SU-DHL-6 (cell line): ENCODE results near the gene HOXC4.

Experiments
- H2AFZ ChIP-seq: fragments of 200-600 bp; sonication (generic); 2 replicates; pipeline ENCODE4 v1.6.1; 2014; ENCODE audit warnings: low read depth, mild to moderate bottlenecking, moderate library complexity, mixed read lengths, antibody characterized with exemption, low read length; ENCODE audit not compliant: severe bottlenecking
- H3F3A ChIP-seq: fragments of 200-600 bp; shearing (Covaris generic); 2 replicates; pipeline ENCODE4 v1.6.0; 2016; ENCODE audit warnings: antibody characterized with exemption, mild to moderate bottlenecking; ENCODE audit not compliant: insufficient read depth
- H3K27ac ChIP-seq: fragments of 200-600 bp; sonication (generic); 2 replicates; pipeline ENCODE4 v1.5.1; 2016; ENCODE audit warnings: low read depth, mild to moderate bottlenecking, low read length, moderate library complexity, mixed read lengths
- H3K27me3 ChIP-seq: fragments of 200-600 bp; sonication (generic), shearing (Covaris generic); 2 replicates; pipeline ENCODE4 v1.6.0; 2014; ENCODE audit warnings: mild to moderate bottlenecking, low read length
- H3K36me3 ChIP-seq: fragments of 200-600 bp; sonication (generic); 2 replicates; pipeline ENCODE4 v1.6.1; 2014; ENCODE audit warnings: mild to moderate bottlenecking, low read length, mixed read lengths
- H3K4me2 ChIP-seq: fragments of 300-600, 200-600 bp; shearing (Covaris generic), sonication (generic); 2 replicates; pipeline ENCODE4 v1.6.0; 2014; ENCODE audit warnings: low read length, low read depth, mild to moderate bottlenecking; ENCODE audit not compliant: poor library complexity, severe bottlenecking
- H3K4me3 ChIP-seq: fragments of 200-600 bp; sonication (generic); 2 replicates; pipeline ENCODE4 v1.5.1; 2014; ENCODE audit warnings: antibody characterized with exemption, low read length, mild to moderate bottlenecking, mixed read lengths; ENCODE audit not compliant: insufficient read depth, poor library complexity, severe bottlenecking
- H3K79me2 ChIP-seq: fragments of 200-600 bp; sonication (generic); 2 replicates; pipeline ENCODE4 v1.6.1; 2014; ENCODE audit warnings: mild to moderate bottlenecking, low read length, moderate library complexity; ENCODE audit not compliant: insufficient read depth
- H3K9ac ChIP-seq: fragments of 200-600 bp; sonication (generic); 2 replicates; pipeline ENCODE4 v1.7.0; 2014; ENCODE audit warnings: mild to moderate bottlenecking, low read length
- H3K9me2 ChIP-seq: fragments of 200-600 bp; sonication (generic); replicated peaks from 2 replicates; pipeline ENCODE4 v1.6.1; 2014; ENCODE audit warnings: low read length; ENCODE audit not compliant: insufficient read depth
- H3K9me3 ChIP-seq: fragments of 200-600 bp; sonication (generic); 2 replicates; pipeline ENCODE4 v1.6.1; 2014; ENCODE audit warnings: low read length, mixed read lengths; ENCODE audit not compliant: insufficient read depth
- H4K20me1 ChIP-seq: fragments of 200-600 bp; sonication (generic); 2 replicates; pipeline ENCODE4 v1.6.1; 2014; ENCODE audit warnings: low read depth, mild to moderate bottlenecking, antibody characterized with exemption, low read length, moderate library complexity, mixed read lengths
- EZH2phosphoT487 ChIP-seq: fragments of 200-600 bp; sonication (generic), shearing (Covaris generic); conservative IDR thresholded peaks from 2 replicates; pipeline ENCODE4 v1.6.1; 2018; ENCODE audit warnings: mild to moderate bottlenecking, antibody characterized with exemption, low read length, moderate library complexity, mixed read lengths
- TF ChIP-seq, protein P1 (sequence below): fragments of 200-600 bp; sonication (generic); IDR thresholded peaks from one replicate; pipeline ENCODE4 v1.5.1; 2017; ENCODE audit warnings: antibody characterized with exemption, mild to moderate bottlenecking, low read length, moderate library complexity; ENCODE audit not compliant: insufficient read depth, poor library complexity, severe bottlenecking

Gene HOXC4

DNA sequence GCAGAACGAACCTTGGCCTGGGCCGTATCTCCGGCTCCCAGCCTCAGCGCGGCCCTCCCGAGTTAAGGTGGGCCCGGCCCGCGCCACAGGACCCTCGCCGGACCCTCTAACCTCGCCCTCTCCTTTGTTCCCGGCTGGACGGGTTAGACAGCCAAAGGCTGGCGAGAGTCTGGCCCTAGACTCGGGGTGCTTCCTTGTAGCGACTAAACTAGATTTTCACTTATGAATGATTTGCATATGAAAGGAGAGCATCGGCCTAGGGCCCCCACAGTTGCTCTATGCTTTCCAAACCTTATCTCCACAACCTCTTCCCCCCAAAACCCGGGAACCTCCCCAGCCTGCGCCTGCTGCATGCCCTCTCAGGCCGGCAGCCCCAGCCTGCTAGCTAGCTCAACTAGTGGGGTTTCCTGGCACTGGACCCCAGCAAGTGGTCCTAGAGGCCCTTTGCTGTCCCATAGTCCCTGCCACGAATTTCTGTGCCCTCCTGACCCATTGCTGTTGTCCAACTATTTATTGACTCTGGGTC is 18.8 kb upstream of the HOXC4 start:
- no peaks in the 10 kb centered on the region for H3K27me3 ChIP-seq
- H3K4me2 ChIP-seq = no peak overlapping the region
- H3K9me3 ChIP-seq = no peaks in the 10 kb centered on the region
- H3K27ac ChIP-seq = no peak overlapping the region
- H3K4me3 ChIP-seq = no peak overlapping the region
- no peaks in the 10 kb centered on the region for H3K36me3 ChIP-seq
- no peak overlapping the region for H2AFZ ChIP-seq
- H3F3A ChIP-seq = no peaks in the 10 kb centered on the region
- TF ChIP-seq EZH2phosphoT487 = no peak
- TF ChIP-seq, protein P1, sequence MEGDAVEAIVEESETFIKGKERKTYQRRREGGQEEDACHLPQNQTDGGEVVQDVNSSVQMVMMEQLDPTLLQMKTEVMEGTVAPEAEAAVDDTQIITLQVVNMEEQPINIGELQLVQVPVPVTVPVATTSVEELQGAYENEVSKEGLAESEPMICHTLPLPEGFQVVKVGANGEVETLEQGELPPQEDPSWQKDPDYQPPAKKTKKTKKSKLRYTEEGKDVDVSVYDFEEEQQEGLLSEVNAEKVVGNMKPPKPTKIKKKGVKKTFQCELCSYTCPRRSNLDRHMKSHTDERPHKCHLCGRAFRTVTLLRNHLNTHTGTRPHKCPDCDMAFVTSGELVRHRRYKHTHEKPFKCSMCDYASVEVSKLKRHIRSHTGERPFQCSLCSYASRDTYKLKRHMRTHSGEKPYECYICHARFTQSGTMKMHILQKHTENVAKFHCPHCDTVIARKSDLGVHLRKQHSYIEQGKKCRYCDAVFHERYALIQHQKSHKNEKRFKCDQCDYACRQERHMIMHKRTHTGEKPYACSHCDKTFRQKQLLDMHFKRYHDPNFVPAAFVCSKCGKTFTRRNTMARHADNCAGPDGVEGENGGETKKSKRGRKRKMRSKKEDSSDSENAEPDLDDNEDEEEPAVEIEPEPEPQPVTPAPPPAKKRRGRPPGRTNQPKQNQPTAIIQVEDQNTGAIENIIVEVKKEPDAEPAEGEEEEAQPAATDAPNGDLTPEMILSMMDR = no peak
- no peaks in the 10 kb centered on the region for H3K79me2 ChIP-seq
- no peak overlapping the region for H3K9ac ChIP-seq
- no peaks in the 10 kb centered on the region for H4K20me1 ChIP-seq
- H3K9me2 ChIP-seq = no peaks in the 10 kb centered on the region

DNA sequence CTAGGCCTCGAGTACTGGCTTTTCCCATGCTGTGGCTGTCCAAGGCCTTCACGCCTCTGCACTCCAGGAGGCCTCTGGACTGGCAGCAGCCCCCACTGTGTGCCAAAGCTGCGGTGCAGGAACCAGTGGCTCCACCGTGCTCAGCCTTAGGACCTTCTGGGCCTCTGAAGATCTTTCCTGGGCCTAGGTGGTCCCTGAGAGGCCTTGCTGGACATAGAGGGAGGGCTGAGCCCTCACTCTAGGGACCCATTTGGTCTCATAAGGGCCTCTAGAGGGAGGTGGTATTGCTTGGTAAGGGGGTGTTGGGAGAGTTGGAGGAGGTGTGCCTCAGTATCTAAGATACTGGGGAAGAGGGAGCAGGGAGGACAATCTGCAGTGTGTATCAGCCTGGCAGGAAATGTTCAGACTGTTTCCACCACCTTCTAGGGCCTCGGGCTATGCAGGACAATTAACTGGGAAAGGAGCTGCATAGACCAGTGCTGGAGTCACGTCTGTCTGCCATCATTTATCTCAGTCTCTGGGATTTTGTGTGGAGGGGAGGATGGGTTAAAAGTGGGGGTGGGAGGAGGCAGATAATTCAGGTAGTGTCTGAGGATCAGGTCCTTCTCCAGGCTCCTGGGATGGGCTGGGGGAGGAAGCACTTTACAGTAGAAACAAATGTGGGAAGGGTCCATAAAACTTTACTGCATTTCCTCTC is 17.9 kb upstream of the HOXC4 start:
- Histone ChIP-seq H3K4me3 (no peak overlapping the region), H3K27me3 (no peaks in the 10 kb centered on the region), H3K36me3 (no peaks in the 10 kb centered on the region), H3K9me3 (no peaks in the 10 kb centered on the region), H3F3A (no peaks in the 10 kb centered on the region), H3K79me2 (no peaks in the 10 kb centered on the region), H2AFZ (no peak overlapping the region), H3K9ac (no peak overlapping the region), H3K27ac (no peak overlapping the region), H3K9me2 (no peaks in the 10 kb centered on the region), H3K4me2 (no peak overlapping the region), H4K20me1 (no peaks in the 10 kb centered on the region)
- TF ChIP-seq, protein P1 = no peak
- TF ChIP-seq EZH2phosphoT487 = no peak

DNA sequence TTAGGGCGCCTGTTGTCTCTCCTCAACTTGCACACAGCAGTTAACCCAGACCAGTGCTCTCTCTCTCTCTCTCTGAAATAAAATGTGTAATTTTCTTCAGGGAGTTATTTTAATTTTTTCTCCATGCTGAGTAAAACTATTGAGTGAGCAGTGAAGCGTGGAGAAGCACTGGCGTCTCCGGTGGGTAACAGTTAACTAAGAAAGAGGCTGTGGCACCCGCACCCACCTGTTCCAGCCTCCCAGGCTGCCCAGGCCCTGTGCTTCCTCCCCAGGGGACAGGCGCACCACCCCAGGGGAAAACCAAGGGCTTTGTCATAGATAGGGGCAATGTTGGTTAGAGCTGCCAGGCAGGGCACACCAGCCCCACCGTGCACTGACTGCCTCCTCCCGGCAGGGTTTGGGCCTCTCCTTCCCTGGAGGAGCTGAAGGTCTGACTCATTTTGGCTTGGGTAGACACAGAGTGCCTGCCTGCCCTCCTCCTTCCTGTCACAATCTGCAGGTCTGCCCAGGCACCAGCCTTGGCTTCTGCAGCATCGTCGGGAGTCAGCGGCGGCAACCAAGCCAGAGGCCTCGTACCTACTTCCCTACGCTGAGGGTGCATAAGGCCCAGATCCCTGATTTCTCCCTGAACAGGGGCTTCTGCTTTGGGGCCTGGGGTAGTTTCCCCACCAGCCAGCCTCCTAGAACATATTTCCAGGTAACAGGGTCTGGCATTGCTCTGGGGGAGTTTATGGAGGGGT is 16.8 kb upstream of the HOXC4 start:
- H2AFZ ChIP-seq = no peak overlapping the region
- no peaks in the 10 kb centered on the region for H4K20me1 ChIP-seq
- no peaks in the 10 kb centered on the region for H3K9me3 ChIP-seq
- H3K36me3 ChIP-seq = no peaks in the 10 kb centered on the region
- TF ChIP-seq, protein P1 = no peak
- TF ChIP-seq EZH2phosphoT487 = no peak
- H3K9me2 ChIP-seq = no peaks in the 10 kb centered on the region
- no peaks in the 10 kb centered on the region for H3F3A ChIP-seq
- no peak overlapping the region for H3K4me3 ChIP-seq
- no peak overlapping the region for H3K9ac ChIP-seq
- H3K79me2 ChIP-seq = no peaks in the 10 kb centered on the region
- no peak overlapping the region for H3K4me2 ChIP-seq
- no peak overlapping the region for H3K27ac ChIP-seq
- no peaks in the 10 kb centered on the region for H3K27me3 ChIP-seq
